HEK293 (cell line): Measurements from ENCODE around the gene CALML3.

ENCODE experiments used
- CTCF ChIA-PET: fragments of 350-600 bp; formaldehyde crosslinking; extraction: SDS; loops from one replicate; lab custom pipeline; 2021; ENCODE audit warnings: antibody characterized with exemption; lab: Yijun Ruan, JAX
- POLR2A ChIA-PET: fragments of 300-600 bp; formaldehyde crosslinking; extraction: SDS; loops from one replicate; lab custom pipeline; 2020; ENCODE audit warnings: antibody characterized with exemption, inconsistent platforms; lab: Yijun Ruan, JAX
- H3K27ac ChIP-seq: fragments of 200-500 bp; sonication (Bioruptor generic); 2 replicates; pipeline ENCODE4 v1.5.1; 2014; ENCODE audit warnings: low read depth, low read length, control low read depth, inconsistent platforms; ENCODE audit errors: extremely low read depth
- H3K36me3 ChIP-seq, 2 experiments: fragments of 200-500 bp in 1 of 2; sonication (Bioruptor generic) in 1 of 2; 1 replicate in 1 of 2; 2 replicates in 1 of 2; pipeline ENCODE4 v1.5.1; 2014 to 2017; ENCODE audit warnings: inconsistent platforms in 2 of 2, low read length in 2 of 2; ENCODE audit not compliant: control insufficient read depth in 2 of 2, insufficient read depth in 1 of 2
- H3K4me1 ChIP-seq: fragments of 200-500 bp; sonication (Bioruptor generic); 2 replicates; pipeline ENCODE4 v1.5.1; 2014; ENCODE audit warnings: mild to moderate bottlenecking, low read length, inconsistent platforms; ENCODE audit not compliant: control insufficient read depth, insufficient read depth
- H3K4me3 ChIP-seq: 2 replicates; pipeline ENCODE4 v1.5.1; 2011; ENCODE audit warnings: low read depth, mild to moderate bottlenecking, control low read depth, low read length, moderate library complexity
- H3K9me3 ChIP-seq: fragments of 200-500 bp; sonication (Bioruptor generic); 2 replicates; pipeline ENCODE4 v1.5.1; 2014; ENCODE audit warnings: low read depth, low read length, inconsistent platforms; ENCODE audit not compliant: control insufficient read depth, insufficient read depth
- BCL11A ChIP-seq: fragments of 450-650 bp; formaldehyde crosslinking; IDR thresholded peaks from 2 replicates; pipeline ENCODE4 v1.5.1; 2016; ENCODE audit warnings: low read depth, missing biosample characterization, missing genetic modification characterization
- KLF1 ChIP-seq: fragments of 450-650 bp; formaldehyde crosslinking; IDR thresholded peaks from 2 replicates; pipeline ENCODE4 v1.5.1; 2016; ENCODE audit warnings: missing biosample characterization, missing genetic modification characterization
- MZF1 ChIP-seq: fragments of 450-650 bp; formaldehyde crosslinking; IDR thresholded peaks from 2 replicates; pipeline ENCODE4 v1.5.1; 2017; ENCODE audit warnings: missing biosample characterization, missing genetic modification characterization, borderline replicate concordance
- SETDB1 ChIP-seq: IDR thresholded peaks from one replicate; pipeline ENCODE4 v1.6.1; 2017; ENCODE audit warnings: mild to moderate bottlenecking, low read length, moderate library complexity, mixed read lengths; ENCODE audit not compliant: insufficient read length
- SP2 ChIP-seq: fragments of 450-650 bp; formaldehyde crosslinking; IDR thresholded peaks from 2 replicates; pipeline ENCODE4 v1.5.1; 2016; ENCODE audit warnings: missing biosample characterization, missing genetic modification characterization
- TCF7L2 ChIP-seq: IDR thresholded peaks from 2 replicates; pipeline ENCODE4 v1.6.1; 2011; ENCODE audit warnings: low read depth, mild to moderate bottlenecking, inconsistent platforms, low read length, moderate library complexity, borderline replicate concordance
- TRIM28 ChIP-seq: IDR thresholded peaks from 2 replicates; pipeline ENCODE4 v1.6.1; 2011; ENCODE audit warnings: low read length, control low read depth, borderline replicate concordance
- ZBTB1 ChIP-seq: fragments of 450-650 bp; formaldehyde crosslinking; IDR thresholded peaks from 2 replicates; pipeline ENCODE4 v1.5.1; 2016; ENCODE audit warnings: missing biosample characterization, missing genetic modification characterization
- ZBTB17 ChIP-seq: fragments of 450-650 bp; formaldehyde crosslinking; IDR thresholded peaks from 2 replicates; pipeline ENCODE4 v1.5.1; 2016; ENCODE audit warnings: missing biosample characterization, missing genetic modification characterization
- ZBTB21 ChIP-seq: fragments of 450-650 bp; formaldehyde crosslinking; IDR thresholded peaks from 2 replicates; pipeline ENCODE4 v1.5.1; 2017; ENCODE audit warnings: missing biosample characterization, missing genetic modification characterization
- ZFP69B ChIP-seq: fragments of 450-650 bp; formaldehyde crosslinking; IDR thresholded peaks from 2 replicates; pipeline ENCODE4 v1.5.1; 2016; ENCODE audit warnings: missing biosample characterization, missing genetic modification characterization
- ZNF2 ChIP-seq: fragments of 450-650 bp; formaldehyde crosslinking; IDR thresholded peaks from 2 replicates; pipeline ENCODE4 v1.5.1; 2016; ENCODE audit warnings: missing biosample characterization, missing genetic modification characterization
- ZNF302 ChIP-seq: fragments of 450-650 bp; formaldehyde crosslinking; IDR thresholded peaks from 2 replicates; pipeline ENCODE4 v1.5.1; 2016; ENCODE audit warnings: missing biosample characterization, missing genetic modification characterization, low read depth
- ZNF341 ChIP-seq: fragments of 450-650 bp; formaldehyde crosslinking; IDR thresholded peaks from 2 replicates; pipeline ENCODE4; 2016; ENCODE audit warnings: low read depth, missing biosample characterization, missing genetic modification characterization
- ZNF394 ChIP-seq: fragments of 450-650 bp; formaldehyde crosslinking; IDR thresholded peaks from 2 replicates; pipeline ENCODE4 v1.5.1; 2016; ENCODE audit warnings: missing biosample characterization, missing genetic modification characterization, mild to moderate bottlenecking, moderate library complexity, borderline replicate concordance
- ZNF521 ChIP-seq: fragments of 450-650 bp; formaldehyde crosslinking; IDR thresholded peaks from 2 replicates; pipeline ENCODE4 v1.5.1; 2017; ENCODE audit warnings: missing biosample characterization, mild to moderate bottlenecking, missing genetic modification characterization
- ZNF555 ChIP-seq: fragments of 450-650 bp; formaldehyde crosslinking; conservative IDR thresholded peaks from 2 replicates; pipeline ENCODE4 v1.5.1; 2017; ENCODE audit warnings: missing biosample characterization, mild to moderate bottlenecking, missing genetic modification characterization, inconsistent platforms
- ZNF621 ChIP-seq: fragments of 450-650 bp; formaldehyde crosslinking; IDR thresholded peaks from 2 replicates; pipeline ENCODE4 v1.5.1; 2017; ENCODE audit warnings: missing biosample characterization, missing genetic modification characterization
- ZNF707 ChIP-seq: fragments of 450-650 bp; formaldehyde crosslinking; IDR thresholded peaks from 2 replicates; pipeline ENCODE4 v1.5.1; 2016; ENCODE audit warnings: missing biosample characterization, missing genetic modification characterization
- ZNF785 ChIP-seq: fragments of 450-650 bp; formaldehyde crosslinking; IDR thresholded peaks from 2 replicates; pipeline ENCODE4 v1.5.1; 2016; ENCODE audit warnings: missing biosample characterization, missing genetic modification characterization
- ZNF791 ChIP-seq: fragments of 450-650 bp; formaldehyde crosslinking; IDR thresholded peaks from 2 replicates; pipeline ENCODE4 v1.5.1; 2016; ENCODE audit warnings: missing biosample characterization, missing genetic modification characterization
- TF ChIP-seq, protein P1 (sequence below): fragments of 450-650 bp; formaldehyde crosslinking; IDR thresholded peaks from 2 replicates; pipeline ENCODE4 v1.5.1; 2016; ENCODE audit warnings: missing biosample characterization, missing genetic modification characterization
- TF ChIP-seq, protein P2 (sequence below): fragments of 450-650 bp; formaldehyde crosslinking; IDR thresholded peaks from 2 replicates; pipeline ENCODE4 v1.5.1; 2016; ENCODE audit warnings: missing biosample characterization, missing genetic modification characterization
- TF ChIP-seq, protein P3 (sequence below): fragments of 450-650 bp; formaldehyde crosslinking; IDR thresholded peaks from 2 replicates; pipeline ENCODE4 v1.5.1; 2017; ENCODE audit warnings: missing biosample characterization, mild to moderate bottlenecking, missing genetic modification characterization, moderate library complexity
- TF ChIP-seq, protein P4 (sequence below): fragments of 450-650 bp; formaldehyde crosslinking; IDR thresholded peaks from 2 replicates; pipeline ENCODE4 v1.5.1; 2017; ENCODE audit warnings: missing biosample characterization, missing genetic modification characterization

CALML3 gene

DNA sequence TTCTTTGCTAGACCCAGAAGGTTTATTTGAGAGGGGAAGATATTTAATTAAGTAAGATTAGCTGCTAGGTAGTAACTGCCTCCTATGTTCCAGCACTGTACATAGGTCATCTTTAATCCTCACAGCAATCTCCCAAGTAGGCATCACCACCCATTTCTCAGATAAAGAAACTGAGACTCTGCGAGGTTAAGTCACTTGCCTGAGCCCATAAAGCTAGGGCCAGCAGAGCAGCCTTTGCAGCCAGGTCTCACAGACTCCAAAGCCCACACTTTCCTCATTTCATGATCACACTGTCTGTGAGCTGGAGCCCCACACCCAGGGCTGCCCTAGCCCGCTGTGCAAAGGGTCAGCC is 20.6 kb downstream of the CALML3 start:
- H3K36me3 ChIP-seq = no peaks in the 10 kb centered on the region
- H3K27ac ChIP-seq = peak overlapping the region; percentile 82
- no peak overlapping the region for H3K4me3 ChIP-seq
- ChIA-PET CTCF (interaction anchor here (1.6 kb wide), 1 partner anchor 78 kb away, joined by 5 read pairs; no protein-coding TSS in a partner anchor), POLR2A (interaction anchor here (1.8 kb wide), 1 partner anchor 9 kb away, joined by 6 read pairs; no protein-coding TSS in a partner anchor)
- no peaks in the 10 kb centered on the region for H3K9me3 ChIP-seq
- H3K4me1 ChIP-seq = peaks cover 25% of the 10 kb centered on the region
- TF ChIP-seq TCF7L2 = no peak
- TF ChIP-seq KLF1 = no peak
- no peak for TF ChIP-seq ZNF394
- no peak for TF ChIP-seq BCL11A
- TF ChIP-seq SP2 (tag by site-specific recombination) = no peak
- TF ChIP-seq ZNF791 = no peak
- TF ChIP-seq ZNF621 (tag by site-specific recombination) = no peak
- TF ChIP-seq ZNF785 = no peak
- TF ChIP-seq ZBTB21 = no peak
- no peak for TF ChIP-seq ZNF555 (tag by site-specific recombination)
- no peak for TF ChIP-seq ZBTB1 (tag by site-specific recombination)
- TF ChIP-seq TRIM28 = no peak

DNA sequence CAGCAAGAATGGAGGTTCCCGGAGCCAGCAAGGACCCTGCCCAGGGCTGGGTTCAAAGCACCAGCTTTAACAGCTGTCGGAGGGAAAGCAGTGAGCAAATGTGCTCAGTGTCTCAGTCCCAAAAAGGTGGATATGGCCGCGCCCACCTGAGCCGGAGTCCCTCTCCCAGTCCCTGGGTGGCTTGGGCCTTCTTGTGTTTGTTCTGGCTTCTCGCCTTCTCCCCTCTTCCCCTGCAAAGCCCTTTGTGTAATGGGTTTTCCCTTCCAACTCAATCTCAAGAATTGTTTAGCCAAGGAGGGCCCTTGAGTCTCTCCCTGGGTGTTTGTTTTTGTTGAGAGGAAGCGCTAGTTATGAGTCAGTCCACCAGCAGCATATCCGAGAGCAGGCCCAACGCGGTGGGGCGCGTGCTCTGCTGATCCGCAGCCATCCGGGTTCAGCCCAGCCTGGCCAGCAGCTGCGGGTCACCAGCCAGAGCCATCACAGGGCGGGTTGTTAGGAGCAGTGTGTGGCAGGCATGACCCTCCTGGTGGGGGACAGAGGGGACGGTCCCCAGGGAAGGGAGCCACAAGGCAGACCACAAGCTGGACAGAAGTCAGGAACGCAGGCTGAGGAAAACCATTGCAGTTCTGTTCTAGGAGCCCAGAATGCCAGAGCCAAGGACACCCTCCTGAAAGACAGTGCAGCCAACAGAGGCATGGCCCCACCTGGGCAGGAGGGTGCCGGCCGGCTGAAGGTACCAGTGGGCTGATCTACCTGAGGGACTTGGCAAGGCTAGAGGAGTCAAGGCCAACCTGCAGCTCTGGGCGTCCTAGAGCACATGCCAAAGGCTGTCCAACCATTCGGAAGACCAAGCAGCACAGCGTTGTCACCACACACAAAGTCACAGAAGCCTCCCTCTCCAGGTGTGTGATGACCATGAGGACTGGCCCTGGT is 21.3 kb downstream of the CALML3 start:
- Histone ChIP-seq H3K36me3 (no peaks in the 10 kb centered on the region), H3K9me3 (no peaks in the 10 kb centered on the region), H3K27ac (peak overlapping the region; percentile 82), H3K4me3 (no peak overlapping the region), H3K4me1 (peaks cover 25% of the 10 kb centered on the region)
- ChIA-PET POLR2A (interaction anchor here (0.7 to 1.8 kb wide), 2 partner anchors 9 to 100 kb away, joined by 3 to 6 read pairs; no protein-coding TSS in a partner anchor), CTCF (interaction anchor here (0.6 to 1.6 kb wide), 2 partner anchors 39 to 77 kb away, joined by 3 to 5 read pairs; no protein-coding TSS in a partner anchor)
- 0 out of 2 replicates have a peak, but pooled peaks have one; percentile 11 for TF ChIP-seq ZFP69B (tag by site-specific recombination)
- 0 out of 2 replicates have a peak, but pooled peaks have one; percentile 43 for TF ChIP-seq ZNF2 (tag by site-specific recombination)
- TF ChIP-seq MZF1 (tag by site-specific recombination) = 0 out of 2 replicates have a peak, but pooled peaks have one; percentile 27
- TF ChIP-seq ZNF521 (tag by site-specific recombination) = no peak
- TF ChIP-seq, protein P1, sequence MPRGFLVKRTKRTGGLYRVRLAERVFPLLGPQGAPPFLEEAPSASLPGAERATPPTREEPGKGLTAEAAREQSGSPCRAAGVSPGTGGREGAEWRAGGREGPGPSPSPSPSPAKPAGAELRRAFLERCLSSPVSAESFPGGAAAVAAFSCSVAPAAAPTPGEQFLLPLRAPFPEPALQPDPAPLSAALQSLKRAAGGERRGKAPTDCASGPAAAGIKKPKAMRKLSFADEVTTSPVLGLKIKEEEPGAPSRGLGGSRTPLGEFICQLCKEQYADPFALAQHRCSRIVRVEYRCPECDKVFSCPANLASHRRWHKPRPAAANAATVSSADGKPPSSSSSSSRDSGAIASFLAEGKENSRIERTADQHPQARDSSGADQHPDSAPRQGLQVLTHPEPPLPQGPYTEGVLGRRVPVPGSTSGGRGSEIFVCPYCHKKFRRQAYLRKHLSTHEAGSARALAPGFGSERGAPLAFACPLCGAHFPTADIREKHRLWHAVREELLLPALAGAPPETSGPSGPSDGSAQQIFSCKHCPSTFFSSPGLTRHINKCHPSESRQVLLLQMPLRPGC = peak; percentile 76; the same call in 1 of the 2 replicates
- TF ChIP-seq SETDB1 = no peak
- peak; percentile 71; the same call in 1 of the 2 replicates for TF ChIP-seq ZBTB17 (tag by site-specific recombination)
- 0 out of 2 replicates have a peak, but pooled peaks have one; percentile 40 for TF ChIP-seq ZNF341 (tag by site-specific recombination)
- TF ChIP-seq, protein P2, sequence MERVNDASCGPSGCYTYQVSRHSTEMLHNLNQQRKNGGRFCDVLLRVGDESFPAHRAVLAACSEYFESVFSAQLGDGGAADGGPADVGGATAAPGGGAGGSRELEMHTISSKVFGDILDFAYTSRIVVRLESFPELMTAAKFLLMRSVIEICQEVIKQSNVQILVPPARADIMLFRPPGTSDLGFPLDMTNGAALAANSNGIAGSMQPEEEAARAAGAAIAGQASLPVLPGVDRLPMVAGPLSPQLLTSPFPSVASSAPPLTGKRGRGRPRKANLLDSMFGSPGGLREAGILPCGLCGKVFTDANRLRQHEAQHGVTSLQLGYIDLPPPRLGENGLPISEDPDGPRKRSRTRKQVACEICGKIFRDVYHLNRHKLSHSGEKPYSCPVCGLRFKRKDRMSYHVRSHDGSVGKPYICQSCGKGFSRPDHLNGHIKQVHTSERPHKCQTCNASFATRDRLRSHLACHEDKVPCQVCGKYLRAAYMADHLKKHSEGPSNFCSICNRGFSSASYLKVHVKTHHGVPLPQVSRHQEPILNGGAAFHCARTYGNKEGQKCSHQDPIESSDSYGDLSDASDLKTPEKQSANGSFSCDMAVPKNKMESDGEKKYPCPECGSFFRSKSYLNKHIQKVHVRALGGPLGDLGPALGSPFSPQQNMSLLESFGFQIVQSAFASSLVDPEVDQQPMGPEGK (tag by site-specific recombination) = peak; percentile 69
- TF ChIP-seq, protein P3, sequence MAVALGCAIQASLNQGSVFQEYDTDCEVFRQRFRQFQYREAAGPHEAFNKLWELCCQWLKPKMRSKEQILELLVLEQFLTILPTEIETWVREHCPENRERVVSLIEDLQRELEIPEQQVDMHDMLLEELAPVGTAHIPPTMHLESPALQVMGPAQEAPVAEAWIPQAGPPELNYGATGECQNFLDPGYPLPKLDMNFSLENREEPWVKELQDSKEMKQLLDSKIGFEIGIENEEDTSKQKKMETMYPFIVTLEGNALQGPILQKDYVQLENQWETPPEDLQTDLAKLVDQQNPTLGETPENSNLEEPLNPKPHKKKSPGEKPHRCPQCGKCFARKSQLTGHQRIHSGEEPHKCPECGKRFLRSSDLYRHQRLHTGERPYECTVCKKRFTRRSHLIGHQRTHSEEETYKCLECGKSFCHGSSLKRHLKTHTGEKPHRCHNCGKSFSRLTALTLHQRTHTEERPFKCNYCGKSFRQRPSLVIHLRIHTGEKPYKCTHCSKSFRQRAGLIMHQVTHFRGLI (tag by site-specific recombination) = peak; percentile 98
- TF ChIP-seq ZNF707 = no peak
- TF ChIP-seq ZNF302 (tag by site-specific recombination) = no peak
- TF ChIP-seq, protein P4, sequence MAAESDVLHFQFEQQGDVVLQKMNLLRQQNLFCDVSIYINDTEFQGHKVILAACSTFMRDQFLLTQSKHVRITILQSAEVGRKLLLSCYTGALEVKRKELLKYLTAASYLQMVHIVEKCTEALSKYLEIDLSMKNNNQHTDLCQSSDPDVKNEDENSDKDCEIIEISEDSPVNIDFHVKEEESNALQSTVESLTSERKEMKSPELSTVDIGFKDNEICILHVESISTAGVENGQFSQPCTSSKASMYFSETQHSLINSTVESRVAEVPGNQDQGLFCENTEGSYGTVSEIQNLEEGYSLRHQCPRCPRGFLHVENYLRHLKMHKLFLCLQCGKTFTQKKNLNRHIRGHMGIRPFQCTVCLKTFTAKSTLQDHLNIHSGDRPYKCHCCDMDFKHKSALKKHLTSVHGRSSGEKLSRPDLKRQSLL (tag by site-specific recombination) = peak; percentile 61; the same call in 1 of the 2 replicates
